ENCODE results near the gene PLIN1. TPM values are rescaled to one million over a fixed set of nuclear protein-coding genes. Genes with fewer than 3 reads are reported as not detected.

The PLIN1 gene
- total RNA-seq, 1 experiment from 2014 or later = 0.32 TPM

DNA sequence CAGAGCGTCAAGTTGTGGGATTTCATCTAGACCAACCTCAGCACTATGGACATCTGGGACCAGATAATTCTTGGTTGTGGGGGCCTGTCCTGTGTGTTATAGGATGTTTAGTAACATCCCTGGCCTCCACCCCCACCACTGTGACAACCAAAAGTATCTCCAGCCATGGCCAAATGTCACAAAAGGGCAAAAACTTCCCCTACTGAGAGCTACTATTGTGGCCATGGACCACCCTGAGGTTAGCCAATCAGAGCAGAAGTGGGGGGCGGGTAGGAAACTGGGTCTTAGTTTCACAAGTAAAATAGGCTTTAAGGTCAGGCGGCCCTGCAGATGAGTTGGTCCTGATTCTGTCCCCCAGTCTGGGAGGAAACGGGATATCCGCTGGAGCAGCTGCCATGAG lies 49.3 kb downstream of the PLIN1 start:
- Histone ChIP-seq H3K4me1 (ENCODE audit: control insufficient read depth in 1 of 2, insufficient read depth in 2 of 2, low read length in 2 of 2) (no peaks in the 10 kb centered on the region), H3K79me2 (ENCODE audit: insufficient read depth, low read length) (no peaks in the 10 kb centered on the region), H3K36me3 (ENCODE audit: control insufficient read depth in 1 of 2, insufficient read depth in 2 of 2, low read length in 2 of 2) (peaks cover 39 to 56% of the 10 kb centered on the region in 2 experiments), H3K9me2 (ENCODE audit: insufficient read depth) (no peaks in the 10 kb centered on the region), H2AFZ (ENCODE audit: low read depth, low read length, poor library complexity, severe bottlenecking) (no peak overlapping the region), H3K27me3 (ENCODE audit: insufficient read depth, low read length) (no peaks in the 10 kb centered on the region), H3K9ac (ENCODE audit: low read length) (no peak overlapping the region), H3K27ac (ENCODE audit: low read depth, low read length) (no peak overlapping the region), H3K9me3 (ENCODE audit: control insufficient read depth in 1 of 2, insufficient read depth in 1 of 2, low read depth in 1 of 2, low read length in 2 of 2) (no peaks in the 10 kb centered on the region), H3K4me3 (replicated peaks in 1 of 2; ENCODE audit: low read depth in 1 of 2, low read length in 2 of 2) (no peak overlapping the region), H3K4me2 (ENCODE audit: low read length) (no peak overlapping the region), H4K20me1 (ENCODE audit: insufficient read depth) (no peaks in the 10 kb centered on the region)
- TF ChIP-seq YY1 (IDR thresholded peaks at IDR 0.05; ENCODE audit: extremely low read depth, insufficient replicate concordance, low read depth, low read length) = no peak
- ChIA-PET POLR2A (no interaction called here), CTCF (no interaction called here), RAD21 (ENCODE audit: low non-redundant PET in 1 of 2, low total read pairs in 2 of 2, uncharacterized antibody in 2 of 2, unreplicated experiment in 2 of 2) (no interaction called here)
- BruUV-seq (replicated peaks) = no TSS peak
- no peak for ATAC-seq
- no peak for DNase-seq (ENCODE audit: low read depth, low spot score)
- intact Hi-C loops (cut with micrococcal nuclease) = no loop called here

DNA sequence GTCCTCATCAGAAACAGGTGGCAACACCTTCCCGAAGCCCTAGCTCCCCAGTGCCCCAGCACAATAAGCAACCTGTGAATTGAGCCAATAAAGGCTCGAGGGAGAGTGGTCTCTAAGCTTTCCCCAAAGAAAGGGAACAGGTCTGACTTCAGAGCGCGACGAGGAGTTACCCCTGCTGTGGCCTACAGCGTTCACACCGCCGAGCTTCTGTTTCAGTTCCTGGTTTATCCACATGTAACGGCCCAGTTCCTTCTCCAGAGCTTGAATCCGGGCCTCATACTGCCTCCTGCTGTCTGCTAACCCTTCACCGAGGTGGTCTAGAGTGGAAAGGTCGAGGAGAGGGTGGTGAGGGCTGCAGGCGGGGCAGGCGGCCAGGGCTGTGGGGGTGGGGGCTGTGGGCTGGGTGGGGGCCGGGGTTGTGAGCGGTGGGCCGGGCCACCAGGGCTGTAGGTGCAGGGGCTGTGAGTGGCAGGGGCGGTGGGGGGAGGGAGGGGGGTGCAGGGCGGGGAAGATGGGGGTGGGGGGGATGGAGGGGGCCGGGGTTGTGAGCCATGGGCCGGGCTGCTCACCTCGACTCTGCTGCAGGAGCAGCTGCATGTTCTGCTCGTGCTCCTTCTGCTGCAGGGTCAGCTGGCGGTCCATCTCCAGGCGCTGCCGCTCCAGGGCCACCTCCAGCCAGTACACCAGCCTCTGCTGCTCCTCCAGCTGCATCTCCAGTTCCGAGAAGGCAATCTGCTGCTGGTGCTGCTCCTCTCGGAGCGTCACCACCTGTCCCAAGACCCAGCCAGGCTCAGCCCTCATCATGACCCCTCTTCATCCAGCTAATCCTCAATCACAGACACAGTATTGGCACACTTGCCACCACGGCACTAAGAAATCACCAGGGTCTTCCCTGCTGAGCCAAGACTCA lies 50.1 kb downstream of the PLIN1 start:
- no peak overlapping the region for H2AFZ ChIP-seq (ENCODE audit: low read depth, low read length, poor library complexity, severe bottlenecking)
- H3K27ac ChIP-seq (ENCODE audit: low read depth, low read length) = no peak overlapping the region
- no peak overlapping the region for H3K4me3 ChIP-seq (replicated peaks in 1 of 2; ENCODE audit: low read depth in 1 of 2, low read length in 2 of 2)
- H3K9me3 ChIP-seq (ENCODE audit: control insufficient read depth in 1 of 2, insufficient read depth in 1 of 2, low read depth in 1 of 2, low read length in 2 of 2) = no peaks in the 10 kb centered on the region
- H3K79me2 ChIP-seq (ENCODE audit: insufficient read depth, low read length) = no peaks in the 10 kb centered on the region
- TF ChIP-seq POLR2A (IDR thresholded peaks at IDR 0.05; ENCODE audit: borderline replicate concordance, extremely low read depth, insufficient read depth, insufficient read length) (no peak), EGR1 (IDR thresholded peaks at IDR 0.05; ENCODE audit: low read depth) (no peak)
- TF ChIP-seq, protein P1, sequence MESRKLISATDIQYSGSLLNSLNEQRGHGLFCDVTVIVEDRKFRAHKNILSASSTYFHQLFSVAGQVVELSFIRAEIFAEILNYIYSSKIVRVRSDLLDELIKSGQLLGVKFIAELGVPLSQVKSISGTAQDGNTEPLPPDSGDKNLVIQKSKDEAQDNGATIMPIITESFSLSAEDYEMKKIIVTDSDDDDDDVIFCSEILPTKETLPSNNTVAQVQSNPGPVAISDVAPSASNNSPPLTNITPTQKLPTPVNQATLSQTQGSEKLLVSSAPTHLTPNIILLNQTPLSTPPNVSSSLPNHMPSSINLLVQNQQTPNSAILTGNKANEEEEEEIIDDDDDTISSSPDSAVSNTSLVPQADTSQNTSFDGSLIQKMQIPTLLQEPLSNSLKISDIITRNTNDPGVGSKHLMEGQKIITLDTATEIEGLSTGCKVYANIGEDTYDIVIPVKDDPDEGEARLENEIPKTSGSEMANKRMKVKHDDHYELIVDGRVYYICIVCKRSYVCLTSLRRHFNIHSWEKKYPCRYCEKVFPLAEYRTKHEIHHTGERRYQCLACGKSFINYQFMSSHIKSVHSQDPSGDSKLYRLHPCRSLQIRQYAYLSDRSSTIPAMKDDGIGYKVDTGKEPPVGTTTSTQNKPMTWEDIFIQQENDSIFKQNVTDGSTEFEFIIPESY (IDR thresholded peaks at IDR 0.05; ENCODE audit: extremely low read depth, insufficient replicate concordance, low read length) = no peak
- no peaks in the 10 kb centered on the region for H3K27me3 ChIP-seq (ENCODE audit: insufficient read depth, low read length)
- CTCF ChIA-PET = no interaction called here
- no peak overlapping the region for H3K4me2 ChIP-seq (ENCODE audit: low read length)
- RAD21 ChIA-PET (ENCODE audit: low non-redundant PET in 1 of 2, low total read pairs in 2 of 2, uncharacterized antibody in 2 of 2, unreplicated experiment in 2 of 2) = no interaction called here
- no peaks in the 10 kb centered on the region for H3K9me2 ChIP-seq (ENCODE audit: insufficient read depth)
- POLR2A ChIA-PET = no interaction called here
- DNase-seq (ENCODE audit: low read depth, low spot score) (no peak), ATAC-seq (no peak)
- no TSS peak for BruUV-seq (replicated peaks)
- H3K9ac ChIP-seq (ENCODE audit: low read length) = no peak overlapping the region
- H4K20me1 ChIP-seq (ENCODE audit: insufficient read depth) = no peaks in the 10 kb centered on the region
- H3K36me3 ChIP-seq (ENCODE audit: control insufficient read depth in 1 of 2, insufficient read depth in 2 of 2, low read length in 2 of 2) = peaks cover 45 to 63% of the 10 kb centered on the region in 2 experiments
- intact Hi-C loops (cut with micrococcal nuclease) = no loop called here
- H3K4me1 ChIP-seq (ENCODE audit: control insufficient read depth in 1 of 2, insufficient read depth in 2 of 2, low read length in 2 of 2) = no peaks in the 10 kb centered on the region
